DMS 273 (cell line): ENCODE results near the gene ZNF516.

ENCODE experiments used
- DNase-seq: peaks from one replicate; lab custom pipeline; 2025; ENCODE audit not compliant: unreplicated experiment; lab: John Stamatoyannopoulos, UW

The ZNF516 gene

GRCh38 chr18:76348267-76349066 lies 146.6 kb downstream of the ZNF516 start:
- DNase-seq = no peak

- no peak for DNase-seq
These were observed 147.7 kb downstream of the ZNF516 start for GRCh38 chr18:76347341-76347740.

GRCh38 chr18:76346490-76347130 lies 148.4 kb downstream of the ZNF516 start:
- DNase-seq = no peak

- no peak for DNase-seq
These were observed 149.1 kb downstream of the ZNF516 start for GRCh38 chr18:76345901-76346300.

GRCh38 chr18:76343938-76344569 lies 151.0 kb downstream of the ZNF516 start:
- no peak for DNase-seq

- DNase-seq = no peak
These were observed 154.6 kb downstream of the ZNF516 start for GRCh38 chr18:76340410-76340809.

- DNase-seq = no peak
These were observed 155.8 kb downstream of the ZNF516 start for GRCh38 chr18:76339246-76339620.

GRCh38 chr18:76338619-76339245 lies 156.3 kb downstream of the ZNF516 start:
- DNase-seq = no peak

- DNase-seq = no peak
These were observed 157.0 kb downstream of the ZNF516 start for GRCh38 chr18:76338088-76338487.

GRCh38 chr18:76335859-76336640 lies 159.0 kb downstream of the ZNF516 start:
- no peak for DNase-seq

GRCh38 chr18:76328140-76328539 lies 166.9 kb downstream of the ZNF516 start:
- no peak for DNase-seq

GRCh38 chr18:76323891-76324290 lies 171.2 kb downstream of the ZNF516 start:
- no peak for DNase-seq

GRCh38 chr18:76322686-76323085 lies 172.4 kb downstream of the ZNF516 start:
- DNase-seq = no peak

GRCh38 chr18:76319366-76319765 lies 175.7 kb downstream of the ZNF516 start:
- no peak for DNase-seq

- no peak for DNase-seq
These were observed 176.4 kb downstream of the ZNF516 start for GRCh38 chr18:76318607-76319006.

- no peak for DNase-seq
These were observed 177.9 kb downstream of the ZNF516 start for GRCh38 chr18:76317136-76317535.

GRCh38 chr18:76315722-76316230 lies 179.3 kb downstream of the ZNF516 start:
- no peak for DNase-seq

GRCh38 chr18:76314496-76314895 lies 180.5 kb downstream of the ZNF516 start:
- no peak for DNase-seq

- no peak for DNase-seq
These were observed 181.0 kb downstream of the ZNF516 start for GRCh38 chr18:76314015-76314414.
